ENCODE data around the gene EYA3. TPM values are rescaled to one million over a fixed set of nuclear protein-coding genes. Genes with fewer than 3 reads are reported as not detected.

Gene EYA3, protein sequence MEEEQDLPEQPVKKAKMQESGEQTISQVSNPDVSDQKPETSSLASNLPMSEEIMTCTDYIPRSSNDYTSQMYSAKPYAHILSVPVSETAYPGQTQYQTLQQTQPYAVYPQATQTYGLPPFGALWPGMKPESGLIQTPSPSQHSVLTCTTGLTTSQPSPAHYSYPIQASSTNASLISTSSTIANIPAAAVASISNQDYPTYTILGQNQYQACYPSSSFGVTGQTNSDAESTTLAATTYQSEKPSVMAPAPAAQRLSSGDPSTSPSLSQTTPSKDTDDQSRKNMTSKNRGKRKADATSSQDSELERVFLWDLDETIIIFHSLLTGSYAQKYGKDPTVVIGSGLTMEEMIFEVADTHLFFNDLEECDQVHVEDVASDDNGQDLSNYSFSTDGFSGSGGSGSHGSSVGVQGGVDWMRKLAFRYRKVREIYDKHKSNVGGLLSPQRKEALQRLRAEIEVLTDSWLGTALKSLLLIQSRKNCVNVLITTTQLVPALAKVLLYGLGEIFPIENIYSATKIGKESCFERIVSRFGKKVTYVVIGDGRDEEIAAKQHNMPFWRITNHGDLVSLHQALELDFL
- total RNA-seq (10 to 100 TPM; 22.9 to 28.4 TPM), polyA plus RNA-seq (ENCODE audit: insufficient read length in 6 of 6) (10 to 100 TPM; 25.8 to 33.0 (median 31.2) TPM)
- long read RNA-seq, donor 1, full-length matches to known transcripts: 1 of 1 reads
- long read RNA-seq, donor 1, partial matches to known transcripts: 0 of 1 reads
- long read RNA-seq, donor 1, other reads (novel, unspliced or antisense): 0 of 1 reads
- long read RNA-seq, donor 2, full-length matches to known transcripts: 1 of 1 reads
- long read RNA-seq, donor 2, partial matches to known transcripts: 0 of 1 reads
- long read RNA-seq, donor 2, other reads (novel, unspliced or antisense): 0 of 1 reads
- long read RNA-seq, donor 3: 0 reads
- long read RNA-seq, donor 4, partial matches to known transcripts: 2 of 4 reads
- long read RNA-seq, donor 4, other reads (novel, unspliced or antisense): 2 of 4 reads
- long read RNA-seq, donor 5, full-length matches to known transcripts: 2 of 2 reads
- long read RNA-seq, donor 5, partial matches to known transcripts: 0 of 2 reads
- long read RNA-seq, donor 5, other reads (novel, unspliced or antisense): 0 of 2 reads
- long read RNA-seq, donor 6: 0 reads
- long read RNA-seq, donor 7: 0 reads
- long read RNA-seq, donor 8, full-length matches to known transcripts: 1 of 68 reads
- long read RNA-seq, donor 8, partial matches to known transcripts: 67 of 68 reads
- long read RNA-seq, donor 8, other reads (novel, unspliced or antisense): 0 of 68 reads
- long read RNA-seq, donor 9: 0 reads
- long read RNA-seq, donor 10, partial matches to known transcripts: 2 of 5 reads
- long read RNA-seq, donor 10, other reads (novel, unspliced or antisense): 3 of 5 reads
- long read RNA-seq, donor 11: 0 reads
- long read RNA-seq, donor 12, full-length matches to known transcripts: 1 of 1 reads
- long read RNA-seq, donor 12, partial matches to known transcripts: 0 of 1 reads
- long read RNA-seq, donor 12, other reads (novel, unspliced or antisense): 0 of 1 reads

GRCh38 chr1:28088168-28088961 lies at the start of gene EYA3:
TSS of gene EYA3 (minus strand) at chr1:28088610. CDS start at chr1:28058026, 30,584 bp downstream.
- H3K9me3 ChIP-seq: no peaks in the 10 kb centered on the region
- peaks cover 17 to 55% of the 10 kb centered on the region in 2 donors for H3K4me1 ChIP-seq
- TF ChIP-seq, protein P1, sequence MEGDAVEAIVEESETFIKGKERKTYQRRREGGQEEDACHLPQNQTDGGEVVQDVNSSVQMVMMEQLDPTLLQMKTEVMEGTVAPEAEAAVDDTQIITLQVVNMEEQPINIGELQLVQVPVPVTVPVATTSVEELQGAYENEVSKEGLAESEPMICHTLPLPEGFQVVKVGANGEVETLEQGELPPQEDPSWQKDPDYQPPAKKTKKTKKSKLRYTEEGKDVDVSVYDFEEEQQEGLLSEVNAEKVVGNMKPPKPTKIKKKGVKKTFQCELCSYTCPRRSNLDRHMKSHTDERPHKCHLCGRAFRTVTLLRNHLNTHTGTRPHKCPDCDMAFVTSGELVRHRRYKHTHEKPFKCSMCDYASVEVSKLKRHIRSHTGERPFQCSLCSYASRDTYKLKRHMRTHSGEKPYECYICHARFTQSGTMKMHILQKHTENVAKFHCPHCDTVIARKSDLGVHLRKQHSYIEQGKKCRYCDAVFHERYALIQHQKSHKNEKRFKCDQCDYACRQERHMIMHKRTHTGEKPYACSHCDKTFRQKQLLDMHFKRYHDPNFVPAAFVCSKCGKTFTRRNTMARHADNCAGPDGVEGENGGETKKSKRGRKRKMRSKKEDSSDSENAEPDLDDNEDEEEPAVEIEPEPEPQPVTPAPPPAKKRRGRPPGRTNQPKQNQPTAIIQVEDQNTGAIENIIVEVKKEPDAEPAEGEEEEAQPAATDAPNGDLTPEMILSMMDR (IDR thresholded peaks at IDR 0.05): peak in 1 of 2 donors; percentile 23
- ATAC-seq (peak; percentile 99), DNase-seq (peak; percentile 95 to 99 (median 98))
- peak within 1 kb of the TSS; percentile 62 to 86 for H3K4me3 ChIP-seq
- no peaks in the 10 kb centered on the region for H3K36me3 ChIP-seq
- H3K27ac ChIP-seq: peak within 1 kb of the TSS; percentile 92 to 96
- intact Hi-C loops (cut with DNase I): no loop called here
- no peaks in the 10 kb centered on the region for H3K27me3 ChIP-seq

- DNase-seq (no peak), ATAC-seq (no peak)
- Histone ChIP-seq H3K4me3 (no peak overlapping the region), H3K27me3 (no peaks in the 10 kb centered on the region), H3K27ac (peak overlapping the region in 1 of 2 donors; percentile 96), H3K36me3 (no peaks in the 10 kb centered on the region), H3K9me3 (no peaks in the 10 kb centered on the region), H3K4me1 (peaks cover 6 to 73% of the 10 kb centered on the region in 2 donors)
- TF ChIP-seq, protein P1 (IDR thresholded peaks at IDR 0.05): no peak
- intact Hi-C loops (cut with DNase I): no loop called here
Observed at GRCh38 chr1:28136922-28137613, 48.7 kb upstream of the EYA3 start.

- H3K27me3 ChIP-seq: no peaks in the 10 kb centered on the region
- H3K4me1 ChIP-seq: peaks cover 6 to 75% of the 10 kb centered on the region in 2 donors
- H3K4me3 ChIP-seq: no peak overlapping the region
- ATAC-seq (no peak), DNase-seq (no peak)
- H3K27ac ChIP-seq: peak overlapping the region; percentile 79 to 96
- no peaks in the 10 kb centered on the region for H3K9me3 ChIP-seq
- TF ChIP-seq, protein P1 (IDR thresholded peaks at IDR 0.05): no peak
- no peaks in the 10 kb centered on the region for H3K36me3 ChIP-seq
- intact Hi-C loops (cut with DNase I): no loop called here
Observed at GRCh38 chr1:28136169-28136921, 47.9 kb upstream of the EYA3 start.

All from left lung (tissue), 14 donors.